ENCODE measurements around the gene UCKL1. TPM values are rescaled to one million over a fixed set of nuclear protein-coding genes. Genes with fewer than 3 reads are reported as not detected.

The UCKL1 gene
- total RNA-seq, 2 donors from 2014 or later, result 46.6 to 66.2 TPM

- no peak for DNase-seq (ENCODE audit: low spot score)
- H3K27ac ChIP-seq, result no peak overlapping the region
- 80% methylated on average over 10 of the region's 10 CpGs for WGBS
- peaks cover 16% of the 10 kb centered on the region for H3K4me1 ChIP-seq (replicated peaks)
- no peaks in the 10 kb centered on the region for H3K9me3 ChIP-seq
- no peak for TF ChIP-seq POLR2A (IDR thresholded peaks at IDR 0.05)
- TF ChIP-seq, protein P1, sequence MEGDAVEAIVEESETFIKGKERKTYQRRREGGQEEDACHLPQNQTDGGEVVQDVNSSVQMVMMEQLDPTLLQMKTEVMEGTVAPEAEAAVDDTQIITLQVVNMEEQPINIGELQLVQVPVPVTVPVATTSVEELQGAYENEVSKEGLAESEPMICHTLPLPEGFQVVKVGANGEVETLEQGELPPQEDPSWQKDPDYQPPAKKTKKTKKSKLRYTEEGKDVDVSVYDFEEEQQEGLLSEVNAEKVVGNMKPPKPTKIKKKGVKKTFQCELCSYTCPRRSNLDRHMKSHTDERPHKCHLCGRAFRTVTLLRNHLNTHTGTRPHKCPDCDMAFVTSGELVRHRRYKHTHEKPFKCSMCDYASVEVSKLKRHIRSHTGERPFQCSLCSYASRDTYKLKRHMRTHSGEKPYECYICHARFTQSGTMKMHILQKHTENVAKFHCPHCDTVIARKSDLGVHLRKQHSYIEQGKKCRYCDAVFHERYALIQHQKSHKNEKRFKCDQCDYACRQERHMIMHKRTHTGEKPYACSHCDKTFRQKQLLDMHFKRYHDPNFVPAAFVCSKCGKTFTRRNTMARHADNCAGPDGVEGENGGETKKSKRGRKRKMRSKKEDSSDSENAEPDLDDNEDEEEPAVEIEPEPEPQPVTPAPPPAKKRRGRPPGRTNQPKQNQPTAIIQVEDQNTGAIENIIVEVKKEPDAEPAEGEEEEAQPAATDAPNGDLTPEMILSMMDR (IDR thresholded peaks at IDR 0.05), result no peak
- no peak for TF ChIP-seq POLR2AphosphoS5 (IDR thresholded peaks at IDR 0.05)
- H3K27me3 ChIP-seq (replicated peaks; ENCODE audit: insufficient read depth), result no peaks in the 10 kb centered on the region
- no peaks in the 10 kb centered on the region for H3K36me3 ChIP-seq
- intact Hi-C loops (cut with DNase I), result loop anchor here (10.0 kb wide), 1 partner anchor 166 kb away; the partner anchor contains the start of gene TCEA2
- H3K4me3 ChIP-seq, result no peak overlapping the region
These were observed 57.2 kb downstream of the UCKL1 start for GRCh38 chr20:63898882-63899558.

GRCh38 chr20:63897978-63898561 is 58.1 kb downstream of the UCKL1 start:
- no peak for TF ChIP-seq POLR2A (IDR thresholded peaks at IDR 0.05)
- TF ChIP-seq, protein P1 (IDR thresholded peaks at IDR 0.05), result no peak
- no peak for TF ChIP-seq POLR2AphosphoS5 (IDR thresholded peaks at IDR 0.05)
- intact Hi-C loops (cut with DNase I), result loop anchor here (10.0 kb wide), 1 partner anchor 167 kb away; the partner anchor contains the start of gene TCEA2
- WGBS, result 86% methylated on average over 6 of the region's 6 CpGs
- no peaks in the 10 kb centered on the region for H3K9me3 ChIP-seq
- H3K27ac ChIP-seq, result no peak overlapping the region
- H3K4me3 ChIP-seq, result no peak overlapping the region
- no peak for DNase-seq (ENCODE audit: low spot score)
- no peaks in the 10 kb centered on the region for H3K27me3 ChIP-seq (replicated peaks; ENCODE audit: insufficient read depth)
- peaks cover 17% of the 10 kb centered on the region for H3K4me1 ChIP-seq (replicated peaks)
- no peaks in the 10 kb centered on the region for H3K36me3 ChIP-seq

DNA sequence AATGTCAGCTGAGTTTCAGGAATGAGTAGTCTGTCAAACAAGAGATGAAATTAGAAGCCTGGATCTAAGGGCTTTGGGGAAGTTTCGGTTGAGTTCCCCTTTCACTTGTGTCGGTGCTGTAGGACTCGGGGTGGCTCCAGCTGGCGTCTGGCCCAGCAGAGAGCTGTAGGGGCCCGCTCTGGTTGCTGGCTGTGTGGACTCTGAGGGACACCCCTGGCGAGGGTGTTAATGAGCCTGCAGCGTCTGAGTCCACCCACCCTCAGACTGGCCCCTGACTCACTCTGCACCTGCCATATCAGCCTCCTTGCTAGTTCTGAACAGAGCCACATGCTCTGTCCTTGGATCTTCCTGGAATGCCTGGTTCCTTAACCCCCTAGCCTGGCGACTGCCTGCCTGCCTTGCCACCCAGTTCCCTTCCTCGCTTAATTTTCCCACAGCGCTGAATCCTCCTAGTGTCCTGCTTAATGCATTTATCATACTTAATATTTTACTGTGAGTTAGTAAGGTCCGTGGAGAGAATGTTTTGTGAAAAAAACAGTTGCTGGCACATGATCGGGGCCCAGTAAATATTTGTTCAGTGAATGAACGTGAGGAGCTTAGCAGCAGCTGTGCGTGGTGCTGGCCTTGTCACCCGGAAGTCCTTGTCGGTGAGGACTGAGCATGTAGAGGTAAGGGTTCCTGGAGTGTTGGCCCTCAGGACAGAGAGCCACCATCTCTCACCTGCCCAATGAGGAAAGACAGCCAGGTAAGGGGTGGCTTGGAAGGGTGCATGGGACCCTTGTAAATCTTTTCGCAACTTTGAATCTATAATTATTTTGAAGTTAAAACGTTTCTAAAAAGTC is 59.7 kb downstream of the UCKL1 start:
- peak; percentile 15 for TF ChIP-seq POLR2AphosphoS5 (IDR thresholded peaks at IDR 0.05)
- TF ChIP-seq, protein P1 (IDR thresholded peaks at IDR 0.05), result no peak
- Histone ChIP-seq H3K4me3 (peak overlapping the region; percentile 46 to 55), H3K36me3 (no peaks in the 10 kb centered on the region), H3K4me1 (replicated peaks) (peaks cover 17% of the 10 kb centered on the region), H3K27ac (peak overlapping the region; percentile 77 to 82), H3K27me3 (replicated peaks; ENCODE audit: insufficient read depth) (no peaks in the 10 kb centered on the region), H3K9me3 (no peaks in the 10 kb centered on the region)
- intact Hi-C loops (cut with DNase I), result loop anchor here (10.0 kb wide), 1 partner anchor 168 kb away; the partner anchor contains the start of gene TCEA2
- no peak for DNase-seq (ENCODE audit: low spot score)
- 11% methylated on average over 18 of the region's 18 CpGs for WGBS

DNA sequence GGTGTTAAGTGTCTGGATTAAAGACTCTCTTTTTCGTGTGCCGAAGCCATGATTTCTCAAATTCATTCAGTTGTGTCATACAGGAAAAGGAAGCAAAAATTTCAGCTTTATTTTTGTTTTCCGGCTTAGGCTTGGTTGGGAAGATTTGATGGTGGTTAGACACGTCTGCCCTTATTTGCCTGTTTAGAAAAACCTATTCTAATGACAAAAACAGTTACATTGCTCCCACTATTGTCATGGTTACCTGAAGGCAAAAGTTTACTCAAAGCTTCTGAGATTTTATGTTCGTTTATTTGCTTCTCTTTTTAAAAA is 60.3 kb downstream of the UCKL1 start:
- Histone ChIP-seq H3K4me1 (replicated peaks) (peaks cover 17% of the 10 kb centered on the region), H3K27me3 (replicated peaks; ENCODE audit: insufficient read depth) (no peaks in the 10 kb centered on the region), H3K4me3 (peak overlapping the region; percentile 46 to 55), H3K27ac (peak overlapping the region; percentile 77 to 82), H3K36me3 (no peaks in the 10 kb centered on the region), H3K9me3 (no peaks in the 10 kb centered on the region)
- DNase-seq (ENCODE audit: low spot score), result no peak
- WGBS, result under 1% methylated on average over 5 of the region's 5 CpGs
- TF ChIP-seq POLR2A (IDR thresholded peaks at IDR 0.05) (no peak), POLR2AphosphoS5 (IDR thresholded peaks at IDR 0.05) (no peak)
- TF ChIP-seq, protein P1 (IDR thresholded peaks at IDR 0.05), result no peak
- intact Hi-C loops (cut with DNase I), result loop anchor here (10.0 kb wide), 1 partner anchor 169 kb away; the partner anchor contains the start of gene TCEA2

All from prostate gland (tissue), 2 donors.